ENCODE measurements around the gene LZTS2. TPM values are rescaled to one million over a fixed set of nuclear protein-coding genes. Genes with fewer than 3 reads are reported as not detected.

Gene LZTS2
- total and polyA plus RNA-seq, 2 of the 4 experiments (the other 2 are of a cell fraction): 19.2 to 101 TPM

DNA sequence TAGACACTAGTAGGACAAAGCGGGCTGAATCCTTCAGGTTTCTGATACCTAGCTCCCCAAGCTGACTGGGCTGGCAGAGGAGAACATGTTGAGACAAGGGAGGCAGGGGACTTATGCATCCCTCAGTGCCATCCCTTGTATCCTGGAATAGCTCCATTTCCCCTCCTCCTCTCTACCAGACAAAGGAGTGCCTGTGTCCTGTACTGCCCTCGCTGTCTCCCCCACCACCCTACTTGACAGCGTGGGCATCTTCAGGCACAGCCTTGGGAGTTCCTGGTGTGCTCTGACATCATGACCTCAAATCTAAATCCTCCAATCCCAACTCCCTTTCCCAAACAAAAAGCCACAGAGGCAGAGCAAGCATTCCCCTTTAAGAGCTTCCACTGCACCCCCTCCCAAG is 40.5 kb downstream of the LZTS2 start:
- intact Hi-C loops (cut with micrococcal nuclease) (no loop called here), in situ Hi-C loops (cut with MboI; ENCODE audit: low sequenced_read_pairs) (no loop called here), dilution Hi-C loops (cut with HindIII; ENCODE audit: low sequenced_read_pairs, unreplicated experiment) (no loop called here)
- no peak overlapping the region for H2BK20ac ChIP-seq (ENCODE audit: low read depth, low read length)
- no peak overlapping the region for H2BK15ac ChIP-seq (ENCODE audit: low read depth, low read length)
- no peak overlapping the region for H2AK5ac ChIP-seq (ENCODE audit: low read depth, low read length)
- ATAC-seq (ENCODE audit: low read depth): no peak
- no peak for DNase-seq
- H3K14ac ChIP-seq (replicated peaks; ENCODE audit: low read depth, low read length): no peak overlapping the region
- H3K4me2 ChIP-seq (ENCODE audit: low read depth, low read length): no peak overlapping the region
- ChIA-PET CTCF (interaction anchor here (0.5 to 1.6 kb wide), 3 partner anchors 9 to 71 kb away, joined by 3 to 11 read pairs (median 4); no protein-coding TSS in a partner anchor), POLR2A (ENCODE audit: unreplicated experiment) (interaction anchor here (0.6 kb wide), 1 partner anchor 13 kb away, joined by 5 read pairs; no protein-coding TSS in a partner anchor)
- H4K8ac ChIP-seq (ENCODE audit: low read depth in 2 of 2, low read length in 2 of 2): no peak overlapping the region
- H2AFZ ChIP-seq (replicated peaks; ENCODE audit: low read length, poor library complexity): no peak overlapping the region
- H3K9me1 ChIP-seq (ENCODE audit: insufficient read depth, low read length): peaks cover 2% of the 10 kb centered on the region; the same call in 1 of the 2 replicates
- peaks cover 45% of the 10 kb centered on the region for H3K36me3 ChIP-seq (ENCODE audit: control insufficient read depth, insufficient read depth, low read length)
- H2BK5ac ChIP-seq (ENCODE audit: low read depth, low read length, poor library complexity, severe bottlenecking): no peak overlapping the region
- peaks cover 10% of the 10 kb centered on the region for H3K4me1 ChIP-seq (ENCODE audit: control insufficient read depth, insufficient read depth, low read length)
- H4K20me1 ChIP-seq (ENCODE audit: insufficient read depth, low read length): peaks cover 16% of the 10 kb centered on the region; the same call in 1 of the 2 replicates
- H4K91ac ChIP-seq (ENCODE audit: insufficient read depth, low read depth, low read length): no peak overlapping the region
- no peak overlapping the region for H3K18ac ChIP-seq (ENCODE audit: low read depth, low read length)
- H3K9ac ChIP-seq (ENCODE audit: low read depth, low read length): no peak overlapping the region
- no peaks in the 10 kb centered on the region for H3K9me3 ChIP-seq (ENCODE audit: control insufficient read depth, insufficient read depth, low read length)
- H3K23ac ChIP-seq (ENCODE audit: low read depth, low read length): no peak overlapping the region
- no peak overlapping the region for H3K4me3 ChIP-seq (ENCODE audit: insufficient read depth, low read depth, low read length)
- H3K27ac ChIP-seq (ENCODE audit: insufficient read depth, low read length): no peak overlapping the region
- no peaks in the 10 kb centered on the region for H3K27me3 ChIP-seq (ENCODE audit: control insufficient read depth, insufficient read depth, low read length)
- WGBS, 2 experiments (ENCODE audit: extremely low coverage in 2 of 2, insufficient read length in 1 of 2): 67% methylated on average over 2 of the region's 3 CpGs; no CpG with 5 or more reads in 1 of the 2 experiments
- no peak overlapping the region for H3K56ac ChIP-seq (ENCODE audit: extremely low read depth, insufficient read depth, low read length)
- no peak overlapping the region for H3K4ac ChIP-seq (ENCODE audit: low read depth, low read length)
- H2AK9ac ChIP-seq (replicated peaks; ENCODE audit: low read depth, low read length, poor library complexity): no peak overlapping the region
- no peak for TF ChIP-seq RAD21 (IDR thresholded peaks at IDR 0.05; ENCODE audit: low read length)
- TF ChIP-seq, protein P1, sequence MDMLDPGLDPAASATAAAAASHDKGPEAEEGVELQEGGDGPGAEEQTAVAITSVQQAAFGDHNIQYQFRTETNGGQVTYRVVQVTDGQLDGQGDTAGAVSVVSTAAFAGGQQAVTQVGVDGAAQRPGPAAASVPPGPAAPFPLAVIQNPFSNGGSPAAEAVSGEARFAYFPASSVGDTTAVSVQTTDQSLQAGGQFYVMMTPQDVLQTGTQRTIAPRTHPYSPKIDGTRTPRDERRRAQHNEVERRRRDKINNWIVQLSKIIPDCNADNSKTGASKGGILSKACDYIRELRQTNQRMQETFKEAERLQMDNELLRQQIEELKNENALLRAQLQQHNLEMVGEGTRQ (IDR thresholded peaks at IDR 0.05; ENCODE audit: low read depth, low read length): no peak
- no peak for TF ChIP-seq CEBPB (IDR thresholded peaks at IDR 0.05; ENCODE audit: low read depth, low read length)
- TF ChIP-seq, protein P2, sequence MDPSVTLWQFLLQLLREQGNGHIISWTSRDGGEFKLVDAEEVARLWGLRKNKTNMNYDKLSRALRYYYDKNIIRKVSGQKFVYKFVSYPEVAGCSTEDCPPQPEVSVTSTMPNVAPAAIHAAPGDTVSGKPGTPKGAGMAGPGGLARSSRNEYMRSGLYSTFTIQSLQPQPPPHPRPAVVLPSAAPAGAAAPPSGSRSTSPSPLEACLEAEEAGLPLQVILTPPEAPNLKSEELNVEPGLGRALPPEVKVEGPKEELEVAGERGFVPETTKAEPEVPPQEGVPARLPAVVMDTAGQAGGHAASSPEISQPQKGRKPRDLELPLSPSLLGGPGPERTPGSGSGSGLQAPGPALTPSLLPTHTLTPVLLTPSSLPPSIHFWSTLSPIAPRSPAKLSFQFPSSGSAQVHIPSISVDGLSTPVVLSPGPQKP (IDR thresholded peaks at IDR 0.05; ENCODE audit: borderline replicate concordance, low read depth, low read length): no peak
- no peak for TF ChIP-seq NFE2L2 (IDR thresholded peaks at IDR 0.05; ENCODE audit: low read depth, low read length)
- no peak for TF ChIP-seq POLR2A (IDR thresholded peaks at IDR 0.05; ENCODE audit: low read depth, low read length)
- no peak for TF ChIP-seq CHD1 (IDR thresholded peaks at IDR 0.05; ENCODE audit: low read depth, low read length)
- TF ChIP-seq, protein P3, sequence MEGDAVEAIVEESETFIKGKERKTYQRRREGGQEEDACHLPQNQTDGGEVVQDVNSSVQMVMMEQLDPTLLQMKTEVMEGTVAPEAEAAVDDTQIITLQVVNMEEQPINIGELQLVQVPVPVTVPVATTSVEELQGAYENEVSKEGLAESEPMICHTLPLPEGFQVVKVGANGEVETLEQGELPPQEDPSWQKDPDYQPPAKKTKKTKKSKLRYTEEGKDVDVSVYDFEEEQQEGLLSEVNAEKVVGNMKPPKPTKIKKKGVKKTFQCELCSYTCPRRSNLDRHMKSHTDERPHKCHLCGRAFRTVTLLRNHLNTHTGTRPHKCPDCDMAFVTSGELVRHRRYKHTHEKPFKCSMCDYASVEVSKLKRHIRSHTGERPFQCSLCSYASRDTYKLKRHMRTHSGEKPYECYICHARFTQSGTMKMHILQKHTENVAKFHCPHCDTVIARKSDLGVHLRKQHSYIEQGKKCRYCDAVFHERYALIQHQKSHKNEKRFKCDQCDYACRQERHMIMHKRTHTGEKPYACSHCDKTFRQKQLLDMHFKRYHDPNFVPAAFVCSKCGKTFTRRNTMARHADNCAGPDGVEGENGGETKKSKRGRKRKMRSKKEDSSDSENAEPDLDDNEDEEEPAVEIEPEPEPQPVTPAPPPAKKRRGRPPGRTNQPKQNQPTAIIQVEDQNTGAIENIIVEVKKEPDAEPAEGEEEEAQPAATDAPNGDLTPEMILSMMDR (conservative IDR thresholded peaks at IDR 0.05; ENCODE audit: low read depth, low read length): no peak
- no peak for TF ChIP-seq MXI1 (IDR thresholded peaks at IDR 0.05; ENCODE audit: borderline replicate concordance, low read depth, low read length)
- TF ChIP-seq MAZ (IDR thresholded peaks at IDR 0.05; ENCODE audit: borderline replicate concordance, low read depth, low read length): no peak
- no peak for TF ChIP-seq FOS (IDR thresholded peaks at IDR 0.05; ENCODE audit: low read depth, low read length)
- TF ChIP-seq RFX5 (IDR thresholded peaks at IDR 0.05; ENCODE audit: low read depth, low read length): no peak
- TF ChIP-seq SMC3 (IDR thresholded peaks at IDR 0.05; ENCODE audit: low read depth, low read length): no peak
- no peak for TF ChIP-seq MAFK (IDR thresholded peaks at IDR 0.05; ENCODE audit: low read depth, low read length)
- TF ChIP-seq RCOR1 (IDR thresholded peaks at IDR 0.05; ENCODE audit: insufficient replicate concordance, low read length): no peak
- no peak for TF ChIP-seq BHLHE40 (IDR thresholded peaks at IDR 0.05; ENCODE audit: low read depth, low read length)
- H4K5ac ChIP-seq (ENCODE audit: low read depth, low read length): no peak overlapping the region
- BruUV-seq (replicated peaks): no TSS peak
- no peak overlapping the region for H2BK120ac ChIP-seq (ENCODE audit: low read depth, low read length)
- peaks cover 16 to 33% of the 10 kb centered on the region in 2 experiments for H3K79me1 ChIP-seq (ENCODE audit: low read depth in 1 of 2, low read length in 2 of 2)

Measured in IMR-90 (cell line).